Bronchial epithelial cell (primary cell): ENCODE data around the gene MACF1. TPM values are rescaled to one million over a fixed set of nuclear protein-coding genes. Genes with fewer than 3 reads are reported as not detected.

Experiments
- DNase-seq: peaks from one replicate; pipeline ENCODE4 v3.0.0-alpha.2; 2010; ENCODE audit warnings: low read depth
- FAIRE-seq: peaks from 2 replicates; lab custom pipeline; 2011; peaks lifted over from hg19 to GRCh38; lab: Jason Lieb, UNC
- H3K27me3 ChIP-seq: 2 replicates; pipeline ENCODE4 v1.5.1; 2011; ENCODE audit warnings: low read length; ENCODE audit not compliant: control insufficient read depth, insufficient read depth
- H3K36me3 ChIP-seq: 2 replicates; pipeline ENCODE4 v1.5.1; 2011; ENCODE audit warnings: low read length; ENCODE audit not compliant: control insufficient read depth, insufficient read depth
- H3K4me3 ChIP-seq: 2 replicates; pipeline ENCODE4 v1.5.1; 2011; ENCODE audit warnings: mild to moderate bottlenecking, low read depth, low read length, control low read depth
- CTCF ChIP-seq: IDR thresholded peaks from 2 replicates; pipeline ENCODE4 v1.5.1; 2011; ENCODE audit warnings: mild to moderate bottlenecking, moderate library complexity, low read length, control low read depth, inconsistent platforms; ENCODE audit not compliant: insufficient read depth, severe bottlenecking
- total RNA-seq: library from RNA; depleted of rRNA; stranded (reverse); fragments of >200 nt; gene quantifications from 2 replicates; pipeline ENCODE4 v1.2.1, GENCODE V29; 2014

Gene MACF1
- total RNA-seq, 1 donor from 2014 or later, result 163 TPM

- no peak overlapping the region for H3K4me3 ChIP-seq
- DNase-seq, result peak; percentile 60
- no peak for FAIRE-seq
- H3K27me3 ChIP-seq, result no peaks in the 10 kb centered on the region
- H3K36me3 ChIP-seq, result no peaks in the 10 kb centered on the region
- no peak for TF ChIP-seq CTCF
These were observed 36.8 kb upstream of the MACF1 start for GRCh38 chr1:39167632-39168209.

GRCh38 chr1:39168301-39169080, 36.0 kb upstream of the MACF1 start:
- FAIRE-seq (no peak), DNase-seq (no peak)
- no peak overlapping the region for H3K4me3 ChIP-seq
- H3K27me3 ChIP-seq, result no peaks in the 10 kb centered on the region
- TF ChIP-seq CTCF, result no peak
- H3K36me3 ChIP-seq, result no peaks in the 10 kb centered on the region

GRCh38 chr1:39170731-39171667, 33.5 kb upstream of the MACF1 start:
- no peaks in the 10 kb centered on the region for H3K27me3 ChIP-seq
- FAIRE-seq (no peak), DNase-seq (no peak)
- TF ChIP-seq CTCF, result no peak
- no peaks in the 10 kb centered on the region for H3K36me3 ChIP-seq
- no peak overlapping the region for H3K4me3 ChIP-seq

GRCh38 chr1:39173119-39173994, 31.1 kb upstream of the MACF1 start:
- no peaks in the 10 kb centered on the region for H3K27me3 ChIP-seq

More at GRCh38 chr1:39173119-39173994, 31.1 kb upstream of the MACF1 start:
- no peaks in the 10 kb centered on the region for H3K36me3 ChIP-seq
- H3K4me3 ChIP-seq, result no peak overlapping the region
- FAIRE-seq (no peak), DNase-seq (no peak)
- peak; percentile 2 for TF ChIP-seq CTCF
